ENCODE data around the gene KCNMA1.

KCNMA1 gene

GRCh38 chr10:76887223-76888010, 750.2 kb downstream of the KCNMA1 start:
- no peak overlapping the region for H3K4me3 ChIP-seq (ENCODE audit: low read length)
- H3K4me2 ChIP-seq (ENCODE audit: low read length): no peak overlapping the region
- H3K36me3 ChIP-seq (ENCODE audit: insufficient read depth, low read length): no peaks in the 10 kb centered on the region
- no peaks in the 10 kb centered on the region for H3K27me3 ChIP-seq (ENCODE audit: control insufficient read depth, insufficient read depth, low read length)
- H3K9ac ChIP-seq (ENCODE audit: low read depth, low read length): no peak overlapping the region
- no peaks in the 10 kb centered on the region for H3K4me1 ChIP-seq (ENCODE audit: control insufficient read depth, insufficient read depth, low read length)
- H3K9me3 ChIP-seq (replicated peaks; ENCODE audit: low read length): no peaks in the 10 kb centered on the region

- no peaks in the 10 kb centered on the region for H3K36me3 ChIP-seq (ENCODE audit: insufficient read depth, low read length)
- no peak overlapping the region for H3K9ac ChIP-seq (ENCODE audit: low read depth, low read length)
- no peaks in the 10 kb centered on the region for H3K9me3 ChIP-seq (replicated peaks; ENCODE audit: low read length)
- no peaks in the 10 kb centered on the region for H3K27me3 ChIP-seq (ENCODE audit: control insufficient read depth, insufficient read depth, low read length)
- H3K4me3 ChIP-seq (ENCODE audit: low read length): no peak overlapping the region
- H3K4me2 ChIP-seq (ENCODE audit: low read length): no peak overlapping the region
- peaks cover 5% of the 10 kb centered on the region for H3K4me1 ChIP-seq (ENCODE audit: control insufficient read depth, insufficient read depth, low read length)
Measured at GRCh38 chr10:76885816-76886215, 751.8 kb downstream of the KCNMA1 start.

- no peaks in the 10 kb centered on the region for H3K9me3 ChIP-seq (replicated peaks; ENCODE audit: low read length)
- no peak overlapping the region for H3K9ac ChIP-seq (ENCODE audit: low read depth, low read length)
- no peak overlapping the region for H3K4me3 ChIP-seq (ENCODE audit: low read length)
- H3K27me3 ChIP-seq (ENCODE audit: control insufficient read depth, insufficient read depth, low read length): no peaks in the 10 kb centered on the region
- peaks cover 5% of the 10 kb centered on the region for H3K4me1 ChIP-seq (ENCODE audit: control insufficient read depth, insufficient read depth, low read length)
- no peak overlapping the region for H3K4me2 ChIP-seq (ENCODE audit: low read length)
- no peaks in the 10 kb centered on the region for H3K36me3 ChIP-seq (ENCODE audit: insufficient read depth, low read length)
Measured at GRCh38 chr10:76884673-76885275, 752.8 kb downstream of the KCNMA1 start.

GRCh38 chr10:76883596-76883995, 754.0 kb downstream of the KCNMA1 start:
- H3K4me2 ChIP-seq (ENCODE audit: low read length): no peak overlapping the region
- no peaks in the 10 kb centered on the region for H3K9me3 ChIP-seq (replicated peaks; ENCODE audit: low read length)
- no peaks in the 10 kb centered on the region for H3K27me3 ChIP-seq (ENCODE audit: control insufficient read depth, insufficient read depth, low read length)
- H3K9ac ChIP-seq (ENCODE audit: low read depth, low read length): no peak overlapping the region
- H3K4me3 ChIP-seq (ENCODE audit: low read length): no peak overlapping the region
- peaks cover 5% of the 10 kb centered on the region for H3K4me1 ChIP-seq (ENCODE audit: control insufficient read depth, insufficient read depth, low read length)
- H3K36me3 ChIP-seq (ENCODE audit: insufficient read depth, low read length): no peaks in the 10 kb centered on the region

GRCh38 chr10:76882796-76883195, 754.8 kb downstream of the KCNMA1 start:
- Histone ChIP-seq H3K4me3 (ENCODE audit: low read length) (no peak overlapping the region), H3K9me3 (replicated peaks; ENCODE audit: low read length) (no peaks in the 10 kb centered on the region), H3K4me1 (ENCODE audit: control insufficient read depth, insufficient read depth, low read length) (peaks cover 5% of the 10 kb centered on the region), H3K27me3 (ENCODE audit: control insufficient read depth, insufficient read depth, low read length) (no peaks in the 10 kb centered on the region), H3K36me3 (ENCODE audit: insufficient read depth, low read length) (no peaks in the 10 kb centered on the region), H3K9ac (ENCODE audit: low read depth, low read length) (no peak overlapping the region), H3K4me2 (ENCODE audit: low read length) (no peak overlapping the region)

- Histone ChIP-seq H3K4me1 (ENCODE audit: control insufficient read depth, insufficient read depth, low read length) (peaks cover 5% of the 10 kb centered on the region), H3K9me3 (replicated peaks; ENCODE audit: low read length) (no peaks in the 10 kb centered on the region), H3K4me2 (ENCODE audit: low read length) (no peak overlapping the region), H3K36me3 (ENCODE audit: insufficient read depth, low read length) (no peaks in the 10 kb centered on the region), H3K9ac (ENCODE audit: low read depth, low read length) (no peak overlapping the region), H3K27me3 (ENCODE audit: control insufficient read depth, insufficient read depth, low read length) (no peaks in the 10 kb centered on the region), H3K4me3 (ENCODE audit: low read length) (no peak overlapping the region)
Measured at GRCh38 chr10:76882245-76882644, 755.4 kb downstream of the KCNMA1 start.

- no peaks in the 10 kb centered on the region for H3K27me3 ChIP-seq (ENCODE audit: control insufficient read depth, insufficient read depth, low read length)
- no peak overlapping the region for H3K4me3 ChIP-seq (ENCODE audit: low read length)
- H3K9me3 ChIP-seq (replicated peaks; ENCODE audit: low read length): no peaks in the 10 kb centered on the region
- H3K4me2 ChIP-seq (ENCODE audit: low read length): no peak overlapping the region
- H3K36me3 ChIP-seq (ENCODE audit: insufficient read depth, low read length): no peaks in the 10 kb centered on the region
- peaks cover 5% of the 10 kb centered on the region for H3K4me1 ChIP-seq (ENCODE audit: control insufficient read depth, insufficient read depth, low read length)
- no peak overlapping the region for H3K9ac ChIP-seq (ENCODE audit: low read depth, low read length)
Measured at GRCh38 chr10:76881477-76882220, 756.0 kb downstream of the KCNMA1 start.

- Histone ChIP-seq H3K9me3 (replicated peaks; ENCODE audit: low read length) (no peaks in the 10 kb centered on the region), H3K4me2 (ENCODE audit: low read length) (no peak overlapping the region), H3K36me3 (ENCODE audit: insufficient read depth, low read length) (no peaks in the 10 kb centered on the region), H3K4me1 (ENCODE audit: control insufficient read depth, insufficient read depth, low read length) (peaks cover 5% of the 10 kb centered on the region), H3K9ac (ENCODE audit: low read depth, low read length) (no peak overlapping the region), H3K27me3 (ENCODE audit: control insufficient read depth, insufficient read depth, low read length) (no peaks in the 10 kb centered on the region), H3K4me3 (ENCODE audit: low read length) (no peak overlapping the region)
Measured at GRCh38 chr10:76880931-76881330, 756.7 kb downstream of the KCNMA1 start.

GRCh38 chr10:76879116-76879913, 758.3 kb downstream of the KCNMA1 start:
- H3K36me3 ChIP-seq (ENCODE audit: insufficient read depth, low read length): no peaks in the 10 kb centered on the region
- H3K27me3 ChIP-seq (ENCODE audit: control insufficient read depth, insufficient read depth, low read length): no peaks in the 10 kb centered on the region
- no peak overlapping the region for H3K4me3 ChIP-seq (ENCODE audit: low read length)
- no peak overlapping the region for H3K9ac ChIP-seq (ENCODE audit: low read depth, low read length)
- H3K9me3 ChIP-seq (replicated peaks; ENCODE audit: low read length): no peaks in the 10 kb centered on the region
- H3K4me1 ChIP-seq (ENCODE audit: control insufficient read depth, insufficient read depth, low read length): peaks cover 11% of the 10 kb centered on the region
- no peak overlapping the region for H3K4me2 ChIP-seq (ENCODE audit: low read length)

- Histone ChIP-seq H3K4me1 (ENCODE audit: control insufficient read depth, insufficient read depth, low read length) (peaks cover 15% of the 10 kb centered on the region), H3K9me3 (replicated peaks; ENCODE audit: low read length) (no peaks in the 10 kb centered on the region), H3K4me3 (ENCODE audit: low read length) (no peak overlapping the region), H3K4me2 (ENCODE audit: low read length) (no peak overlapping the region), H3K9ac (ENCODE audit: low read depth, low read length) (no peak overlapping the region), H3K27me3 (ENCODE audit: control insufficient read depth, insufficient read depth, low read length) (no peaks in the 10 kb centered on the region), H3K36me3 (ENCODE audit: insufficient read depth, low read length) (no peaks in the 10 kb centered on the region)
Measured at GRCh38 chr10:76878514-76878913, 759.1 kb downstream of the KCNMA1 start.

- Histone ChIP-seq H3K9me3 (replicated peaks; ENCODE audit: low read length) (no peaks in the 10 kb centered on the region), H3K4me2 (ENCODE audit: low read length) (no peak overlapping the region), H3K4me3 (ENCODE audit: low read length) (no peak overlapping the region), H3K9ac (ENCODE audit: low read depth, low read length) (no peak overlapping the region), H3K4me1 (ENCODE audit: control insufficient read depth, insufficient read depth, low read length) (peaks cover 10% of the 10 kb centered on the region), H3K27me3 (ENCODE audit: control insufficient read depth, insufficient read depth, low read length) (no peaks in the 10 kb centered on the region), H3K36me3 (ENCODE audit: insufficient read depth, low read length) (no peaks in the 10 kb centered on the region)
Measured at GRCh38 chr10:76874896-76875295, 762.7 kb downstream of the KCNMA1 start.

Measured in skeletal muscle satellite cell (primary cell).